Measurements from ENCODE around the gene PHACTR3.

The PHACTR3 gene

DNA sequence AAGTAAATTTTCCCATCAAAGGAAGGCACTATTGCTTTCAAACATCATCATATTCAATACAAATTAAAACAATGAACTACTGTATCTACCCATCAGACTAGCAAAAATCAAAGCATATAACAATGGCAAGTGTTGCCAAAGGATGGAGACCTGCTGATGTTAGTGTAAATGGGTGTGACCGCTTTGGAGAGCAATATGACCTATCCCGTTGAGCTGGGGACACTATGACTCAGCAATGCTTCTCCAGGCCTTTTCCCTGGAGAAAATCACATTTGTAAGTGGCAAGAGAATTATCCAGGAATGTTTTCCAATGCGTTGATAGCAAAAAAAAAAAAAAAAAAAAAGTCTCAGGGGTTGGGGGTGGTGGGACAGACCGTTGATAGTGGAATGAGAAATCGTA, 46.1 kb downstream of the PHACTR3 start:
- no peak for FAIRE-seq

GRCh38 chr20:59652381-59652780, 48.0 kb downstream of the PHACTR3 start:
- no peak for FAIRE-seq

DNA sequence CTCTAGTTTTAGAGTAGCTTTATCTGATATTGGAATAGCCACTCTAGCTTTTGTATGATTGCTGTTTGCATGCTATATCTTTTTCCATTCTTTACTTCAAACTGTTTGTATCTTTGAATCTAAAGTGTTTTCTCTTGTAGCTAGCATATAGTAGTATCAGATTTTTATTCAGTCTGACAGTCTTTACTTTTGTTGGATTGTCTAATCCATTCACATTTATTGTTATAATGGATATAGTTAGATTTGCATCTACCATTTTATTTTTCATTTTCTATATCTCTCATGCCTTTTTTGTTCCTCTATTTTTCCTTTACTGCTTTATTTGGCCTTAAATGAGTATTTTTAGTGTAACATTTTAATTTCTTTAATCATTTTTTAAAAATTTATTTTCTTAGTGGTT, 52.1 kb downstream of the PHACTR3 start:
- no peak for FAIRE-seq

GRCh38 chr20:59657459-59658046, 53.2 kb downstream of the PHACTR3 start:
- no peak for FAIRE-seq

GRCh38 chr20:59660471-59660870, 56.1 kb downstream of the PHACTR3 start:
- no peak for FAIRE-seq

- FAIRE-seq: no peak
These were observed 56.8 kb downstream of the PHACTR3 start for GRCh38 chr20:59661153-59661552.

DNA sequence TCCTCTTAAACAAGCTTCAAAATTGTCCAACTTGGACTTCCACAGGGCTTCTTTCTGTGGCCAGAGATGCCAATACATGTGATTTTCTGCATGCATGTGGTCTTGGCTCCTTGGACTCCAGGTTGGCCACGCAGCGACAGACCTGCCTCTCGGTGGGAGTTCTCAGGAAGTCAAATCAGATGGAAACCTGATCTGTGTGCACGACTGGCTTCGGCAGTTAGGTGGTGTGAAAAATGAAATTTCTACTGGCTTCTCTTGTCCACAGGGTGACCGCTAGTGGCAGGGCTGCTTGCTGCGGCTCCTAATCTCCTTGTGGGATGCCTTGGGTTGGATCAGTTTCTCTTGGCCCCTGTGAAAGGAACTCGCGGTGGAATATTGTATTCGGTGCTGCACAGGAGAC, 57.3 kb downstream of the PHACTR3 start:
- no peak for FAIRE-seq

- no peak for FAIRE-seq
These were observed 57.8 kb downstream of the PHACTR3 start for GRCh38 chr20:59662161-59662560.

DNA sequence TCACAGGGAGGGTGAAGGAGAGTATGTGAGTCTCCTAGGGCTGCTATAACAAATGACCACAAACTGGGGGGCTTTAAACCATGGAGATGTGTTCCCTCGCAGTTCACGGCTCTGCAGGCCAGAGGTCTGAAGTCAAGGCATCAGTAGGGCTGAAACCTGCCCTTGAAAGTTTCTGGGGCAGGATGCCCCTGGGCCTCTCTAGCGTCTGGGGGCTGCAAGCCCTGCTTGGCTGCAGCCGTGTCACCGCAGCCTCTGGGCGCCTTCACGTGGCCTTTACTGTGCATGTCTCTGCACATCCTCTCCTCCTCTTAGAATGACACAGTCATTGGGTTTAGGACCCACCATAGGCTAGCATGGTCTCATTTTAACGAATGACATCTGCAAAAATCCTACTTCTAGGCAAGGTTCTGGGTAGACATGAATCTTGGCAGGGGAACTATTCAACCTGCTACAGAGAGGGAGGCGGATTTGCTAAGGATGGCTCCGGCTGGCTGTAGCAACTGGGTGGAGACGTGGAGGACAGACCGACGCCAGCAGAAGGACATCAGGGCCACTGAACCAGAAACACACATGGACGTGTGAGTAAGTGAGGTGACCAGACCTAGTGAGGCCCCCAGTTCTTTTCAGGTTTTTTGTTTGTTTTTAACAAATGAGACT, 58.6 kb downstream of the PHACTR3 start:
- no peak for FAIRE-seq

DNA sequence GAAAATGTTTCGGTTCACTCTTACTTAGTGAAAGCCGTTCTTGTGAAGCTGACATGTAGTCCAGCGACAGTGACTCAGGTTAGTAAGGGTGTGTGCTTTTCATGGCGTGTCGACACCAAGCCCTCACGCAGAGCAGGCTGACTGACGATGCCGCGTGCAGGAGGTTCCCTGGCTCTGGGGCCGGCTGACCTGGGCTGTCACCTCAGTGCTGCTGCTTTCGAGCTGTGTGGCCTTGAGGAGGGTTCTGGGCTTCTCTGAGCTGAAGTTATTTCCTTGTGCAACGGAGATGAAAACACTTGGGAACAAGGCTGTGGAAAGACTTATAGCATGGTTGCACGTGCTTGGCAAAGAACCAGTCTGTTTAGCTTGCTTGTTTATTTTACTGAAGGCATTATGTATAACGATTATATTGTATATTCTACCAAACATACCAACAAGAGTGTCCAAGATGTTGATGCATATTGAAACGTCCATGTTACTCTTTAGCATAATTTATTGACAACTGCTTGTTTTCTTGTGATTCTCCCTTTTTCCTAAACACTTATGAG, 59.2 kb downstream of the PHACTR3 start:
- FAIRE-seq: no peak

GRCh38 chr20:59664421-59664941, 60.1 kb downstream of the PHACTR3 start:
- no peak for FAIRE-seq

DNA sequence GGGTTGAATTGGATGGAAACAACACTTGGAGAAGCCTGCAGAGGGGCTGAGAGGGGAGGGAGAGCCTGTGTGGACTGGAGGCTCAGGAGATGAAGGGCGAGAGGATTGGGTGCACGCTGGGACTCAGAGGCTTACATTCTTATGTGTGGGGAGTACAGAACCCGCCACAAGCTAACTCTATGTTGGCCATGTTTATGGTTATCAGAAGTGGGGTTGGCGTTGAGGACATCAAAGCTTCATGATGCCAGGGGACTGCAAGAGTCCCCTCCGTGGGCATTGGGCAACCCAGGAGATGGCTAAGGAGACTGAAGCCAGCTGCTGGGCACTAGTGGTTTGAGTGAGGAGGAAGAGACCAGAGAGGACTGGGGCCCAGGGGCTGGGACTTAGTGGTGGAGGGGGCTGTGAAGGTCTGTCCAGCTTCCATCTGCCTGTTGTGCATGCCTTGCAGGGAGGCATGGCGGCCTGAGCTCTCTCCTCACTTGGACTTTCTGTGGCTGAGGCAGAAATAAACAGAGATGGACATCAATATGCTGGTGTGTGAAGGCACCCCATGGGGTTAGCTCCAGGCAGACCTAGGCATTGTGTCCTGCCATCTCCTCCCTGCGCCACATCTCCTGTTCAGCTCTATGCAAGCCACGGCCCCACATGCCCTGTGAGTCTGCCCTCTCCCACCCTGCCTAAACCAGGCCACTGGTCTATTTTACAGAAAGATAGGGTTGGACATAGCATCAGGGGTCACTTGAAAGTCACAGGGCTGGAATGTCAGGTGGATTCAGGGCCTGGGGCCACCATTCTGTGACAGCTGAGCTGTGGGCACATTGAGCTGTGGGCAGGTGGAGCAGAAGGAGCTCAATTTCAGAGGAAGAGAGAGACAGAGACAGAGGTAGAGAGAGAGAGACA, 61.6 kb downstream of the PHACTR3 start:
- no peak for FAIRE-seq

GRCh38 chr20:59666586-59666985, 62.2 kb downstream of the PHACTR3 start:
- no peak for FAIRE-seq

- no peak for FAIRE-seq
These were observed 62.8 kb downstream of the PHACTR3 start for GRCh38 chr20:59667131-59667530.

- no peak for FAIRE-seq
These were observed 63.7 kb downstream of the PHACTR3 start for GRCh38 chr20:59667981-59668515.

DNA sequence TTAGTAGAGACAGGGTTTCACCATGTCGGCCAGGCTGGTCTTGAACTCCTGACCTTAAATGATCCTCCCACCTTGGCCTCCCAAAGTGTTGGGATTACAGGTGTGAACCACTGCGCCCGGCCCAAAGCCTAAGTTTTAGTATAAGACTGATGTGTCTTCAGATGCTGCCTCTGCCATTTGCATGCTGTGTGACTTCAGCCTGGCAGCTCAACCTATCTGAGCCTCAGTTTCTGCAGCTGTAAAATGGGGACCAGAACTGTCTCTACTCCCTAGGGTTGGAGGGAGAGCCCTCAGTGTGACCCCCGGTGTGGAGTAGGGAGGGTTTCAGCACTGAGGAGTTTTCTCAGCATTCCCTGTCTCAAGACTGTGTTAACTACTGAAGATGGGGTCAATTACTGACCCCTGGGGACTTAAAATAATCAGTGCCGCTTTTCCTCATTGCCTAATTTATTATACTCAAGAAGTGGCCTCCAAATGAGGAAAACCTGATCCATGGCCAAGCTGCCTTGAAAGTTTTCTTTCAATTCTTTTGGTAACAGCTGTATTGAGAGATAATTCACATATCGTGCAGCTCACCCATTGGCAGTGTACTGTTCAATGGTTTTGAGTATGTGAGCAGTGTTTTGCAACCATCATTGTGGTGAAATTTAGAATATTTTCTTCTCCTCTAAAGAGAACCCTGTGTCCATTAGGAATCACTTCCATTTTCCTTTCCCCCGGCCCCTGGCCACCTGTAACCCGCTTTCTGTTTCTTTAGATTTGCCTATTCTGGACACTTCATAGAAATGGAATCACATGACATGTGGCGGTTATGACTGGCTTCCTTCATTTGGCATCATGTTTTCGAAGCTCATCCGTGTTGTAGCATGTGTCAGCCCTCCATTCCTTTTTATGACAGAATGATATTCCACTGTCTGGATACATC, 64.8 kb downstream of the PHACTR3 start:
- no peak for FAIRE-seq

DNA sequence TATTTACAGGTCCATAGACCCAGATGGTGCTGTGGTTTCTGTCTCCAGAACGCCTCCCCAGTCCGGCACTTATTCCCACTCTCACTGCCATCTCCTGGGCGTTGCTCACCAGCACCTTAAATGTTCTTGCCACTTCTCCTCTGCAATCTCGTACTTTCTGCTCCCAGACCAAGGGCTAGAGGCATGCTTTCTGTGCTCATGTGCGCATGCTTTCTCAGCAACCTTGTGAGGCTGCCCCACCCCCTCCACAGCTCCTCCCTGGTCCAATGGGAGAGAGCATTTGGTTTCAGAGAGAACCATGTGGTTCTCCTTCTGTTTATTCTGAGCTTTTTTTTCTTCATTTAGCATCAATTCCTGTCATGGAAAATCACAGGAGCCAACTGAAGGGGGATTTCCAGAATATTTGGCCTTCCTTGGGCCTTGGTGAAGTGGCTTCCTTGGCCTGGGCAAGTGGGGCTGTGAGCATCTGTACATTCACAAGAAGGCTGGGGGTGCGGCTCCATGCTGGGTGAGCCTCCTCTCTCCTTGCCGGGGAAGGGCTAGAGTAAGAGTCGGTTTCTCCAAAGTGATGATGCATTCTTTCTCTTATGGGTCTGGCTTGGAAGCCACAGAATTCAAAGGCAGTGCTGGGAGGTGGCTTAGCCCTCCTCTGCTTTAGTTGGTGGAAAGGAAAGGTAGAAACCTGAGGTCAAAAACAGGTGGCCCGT, 66.6 kb downstream of the PHACTR3 start:
- FAIRE-seq: no peak

GRCh38 chr20:59671661-59672471, 67.5 kb downstream of the PHACTR3 start:
- no peak for FAIRE-seq

- no peak for FAIRE-seq
These were observed 68.2 kb downstream of the PHACTR3 start for GRCh38 chr20:59672576-59672975.

DNA sequence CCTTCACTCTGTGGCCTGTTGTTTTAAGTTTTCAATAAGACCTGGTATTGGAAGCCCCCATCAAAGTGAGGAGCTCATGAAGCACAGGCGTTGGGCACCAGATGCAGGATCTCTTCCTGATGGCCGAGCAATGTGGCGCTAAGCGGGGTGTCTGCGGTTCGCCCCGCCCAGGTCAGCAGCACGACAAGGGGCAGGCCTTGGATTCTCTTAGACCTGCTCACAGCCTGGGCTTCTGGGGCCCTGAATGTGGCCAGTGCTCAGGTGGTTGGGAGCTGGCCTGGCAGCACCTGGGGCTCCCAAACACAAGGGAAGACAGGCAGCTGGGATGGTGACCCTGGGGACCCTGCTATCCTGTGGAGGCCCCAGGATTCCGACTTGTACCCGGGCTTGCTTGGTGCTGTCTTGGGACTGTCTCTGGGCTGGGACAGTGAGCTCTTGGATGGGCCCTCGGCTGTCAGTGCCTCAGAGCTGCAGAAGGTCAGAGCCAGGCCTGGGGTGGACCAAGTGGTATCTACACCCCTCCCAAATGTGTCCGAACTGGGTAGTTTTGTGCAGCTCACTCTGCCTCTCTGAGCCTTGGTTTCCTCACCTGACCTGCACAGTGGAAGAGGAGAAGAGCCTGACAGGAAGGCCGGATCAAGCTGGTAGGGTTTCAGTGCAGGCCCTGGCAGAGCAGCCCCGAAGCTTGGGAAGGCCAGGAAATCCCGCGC, 69.1 kb downstream of the PHACTR3 start:
- FAIRE-seq: no peak

Measured in islet of Langerhans (tissue), 1 donor.